ENCODE data around the gene RNPEP. TPM values are rescaled to one million over a fixed set of nuclear protein-coding genes. Genes with fewer than 3 reads are reported as not detected.
A peak's percentile ranks its signal among the peaks of the same experiment; 100 is the strongest.
"Not testable (repeated sequence)": the region's sequence is repeated elsewhere in the genome, so short reads cannot be mapped to it uniquely, and the experiment has no call there.

RNPEP gene
- total RNA-seq, 1 donor from 2014 or later = 41.8 TPM

DNA sequence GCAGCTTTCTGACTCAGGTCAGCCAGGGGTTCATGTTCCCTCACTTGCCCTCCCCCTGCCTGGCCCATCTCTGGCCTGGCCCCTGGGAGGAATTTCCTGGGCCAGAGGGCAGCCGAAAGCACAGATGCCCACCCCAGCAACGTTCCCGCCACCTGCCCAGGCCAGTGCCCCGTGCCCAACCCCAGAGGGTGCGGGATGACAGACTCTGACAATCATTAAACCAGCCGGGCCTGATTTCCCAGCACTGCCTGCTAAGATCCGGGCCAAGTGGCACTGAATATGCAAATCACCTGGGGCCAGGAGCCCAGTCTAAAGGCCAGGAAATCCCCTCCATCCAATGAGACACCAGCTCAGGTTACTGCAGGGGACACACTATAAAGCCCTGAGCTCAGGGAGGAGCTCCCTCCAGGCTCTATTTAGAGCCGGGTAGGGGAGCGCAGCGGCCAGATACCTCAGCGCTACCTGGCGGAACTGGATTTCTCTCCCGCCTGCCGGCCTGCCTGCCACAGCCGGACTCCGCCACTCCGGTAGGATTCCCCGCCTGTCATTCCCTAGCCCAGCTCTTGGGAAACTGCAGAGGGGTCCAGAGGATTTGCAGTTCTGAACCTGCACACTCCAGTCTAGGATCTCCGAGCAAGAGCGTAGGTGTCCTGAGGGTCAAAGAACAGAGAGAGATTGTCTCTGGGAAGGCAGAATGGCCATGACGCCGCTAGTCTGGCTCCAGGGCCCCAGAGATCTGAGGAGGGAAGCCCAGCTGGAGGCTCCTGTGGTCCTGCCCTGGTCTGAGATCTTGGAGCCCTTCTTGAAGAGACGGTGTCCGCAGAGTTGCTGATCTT is 27.9 kb downstream of the RNPEP start, which contains the start of gene ELF3:
Gene ELF3, plus strand, starts transcription at position 408 of the 836 bp plus-strand sequence. CDS start 550 bp downstream, outside the sequence.
- DNase-seq (ENCODE audit: low read depth in 2 of 2) = no peak

DNA sequence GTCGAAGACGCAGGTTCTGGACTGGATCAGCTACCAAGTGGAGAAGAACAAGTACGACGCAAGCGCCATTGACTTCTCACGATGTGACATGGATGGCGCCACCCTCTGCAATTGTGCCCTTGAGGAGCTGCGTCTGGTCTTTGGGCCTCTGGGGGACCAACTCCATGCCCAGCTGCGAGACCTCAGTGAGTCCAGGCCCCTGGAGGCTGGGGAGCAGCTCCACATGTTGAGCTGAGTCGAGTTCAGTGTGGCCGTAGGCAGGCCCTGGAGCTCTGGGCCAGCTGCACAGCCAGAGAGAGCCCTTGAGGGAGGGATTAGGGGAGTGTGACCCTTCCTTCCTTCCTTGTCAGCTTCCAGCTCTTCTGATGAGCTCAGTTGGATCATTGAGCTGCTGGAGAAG is 29.5 kb downstream of the RNPEP start:
- DNase-seq (ENCODE audit: low read depth in 2 of 2) = no peak

DNA sequence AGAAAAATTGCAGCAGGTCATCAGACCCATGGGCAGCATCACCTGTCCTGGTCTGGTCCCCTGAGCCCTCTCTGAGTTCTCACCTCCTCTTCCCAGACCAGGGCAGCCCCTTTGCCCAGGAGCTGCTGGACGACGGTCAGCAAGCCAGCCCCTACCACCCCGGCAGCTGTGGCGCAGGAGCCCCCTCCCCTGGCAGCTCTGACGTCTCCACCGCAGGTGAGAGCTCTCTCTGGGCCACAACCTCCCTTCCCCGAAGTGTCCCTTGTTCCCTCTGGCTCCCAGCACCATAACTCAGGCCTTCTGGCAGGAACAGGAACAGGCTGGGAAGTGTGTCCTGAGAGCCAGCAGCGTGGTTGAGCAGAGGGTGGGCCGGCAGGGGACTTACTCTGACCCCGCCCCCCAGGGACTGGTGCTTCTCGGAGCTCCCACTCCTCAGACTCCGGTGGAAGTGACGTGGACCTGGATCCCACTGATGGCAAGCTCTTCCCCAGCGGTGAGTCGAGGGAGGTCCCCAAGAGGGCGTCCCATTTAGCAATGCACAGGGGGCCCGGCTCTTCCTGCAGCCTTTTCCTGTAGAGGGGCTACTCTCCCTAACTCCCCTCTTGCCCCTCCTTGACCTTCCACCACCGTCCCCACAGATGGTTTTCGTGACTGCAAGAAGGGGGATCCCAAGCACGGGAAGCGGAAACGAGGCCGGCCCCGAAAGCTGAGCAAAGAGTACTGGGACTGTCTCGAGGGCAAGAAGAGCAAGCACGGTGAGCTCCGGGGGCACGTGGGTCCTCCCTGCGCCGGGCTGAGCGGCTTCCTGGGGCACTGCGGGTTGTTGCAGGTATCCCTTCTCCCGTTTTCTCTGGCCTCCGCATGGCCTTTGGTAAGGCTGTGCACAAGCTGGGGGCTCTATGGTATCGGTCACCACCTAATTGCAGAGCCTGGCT is 30.4 kb downstream of the RNPEP start:
- no peak for DNase-seq (ENCODE audit: low read depth in 2 of 2)

DNA sequence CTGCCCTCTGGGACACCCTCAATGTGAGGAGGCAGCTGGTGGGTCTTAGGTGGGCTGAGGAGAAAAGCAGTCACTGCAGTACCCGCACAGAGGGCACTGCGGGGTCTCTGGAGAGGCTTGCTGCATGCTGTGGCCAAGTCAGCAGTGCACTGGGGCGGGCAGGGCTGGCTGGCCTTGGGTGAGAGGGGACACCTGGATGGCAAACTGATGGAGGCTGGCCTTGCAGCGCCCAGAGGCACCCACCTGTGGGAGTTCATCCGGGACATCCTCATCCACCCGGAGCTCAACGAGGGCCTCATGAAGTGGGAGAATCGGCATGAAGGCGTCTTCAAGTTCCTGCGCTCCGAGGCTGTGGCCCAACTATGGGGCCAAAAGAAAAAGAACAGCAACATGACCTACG is 31.2 kb downstream of the RNPEP start:
- DNase-seq (ENCODE audit: low read depth in 2 of 2) = no peak

DNA sequence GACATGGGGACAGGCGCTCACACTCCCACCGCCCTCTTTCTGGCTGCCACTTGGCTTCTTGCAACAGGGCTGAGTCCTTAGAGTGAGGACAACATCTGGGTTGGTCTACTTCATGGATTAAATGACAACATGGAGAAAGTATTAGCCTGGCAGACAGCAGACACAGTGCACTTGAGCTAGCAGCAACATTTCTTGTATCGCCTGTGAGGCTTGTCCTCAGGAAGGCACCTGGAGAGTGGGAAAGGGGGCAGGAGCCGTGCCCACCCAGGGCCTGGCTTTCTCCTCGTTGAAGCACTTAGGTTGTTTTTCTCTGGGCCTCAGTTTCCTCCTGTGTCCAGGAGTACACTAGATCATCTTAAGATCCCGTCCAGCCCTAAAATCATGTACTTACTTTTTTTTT is 31.6 kb downstream of the RNPEP start:
- DNase-seq (ENCODE audit: low read depth in 2 of 2) = no peak

DNA sequence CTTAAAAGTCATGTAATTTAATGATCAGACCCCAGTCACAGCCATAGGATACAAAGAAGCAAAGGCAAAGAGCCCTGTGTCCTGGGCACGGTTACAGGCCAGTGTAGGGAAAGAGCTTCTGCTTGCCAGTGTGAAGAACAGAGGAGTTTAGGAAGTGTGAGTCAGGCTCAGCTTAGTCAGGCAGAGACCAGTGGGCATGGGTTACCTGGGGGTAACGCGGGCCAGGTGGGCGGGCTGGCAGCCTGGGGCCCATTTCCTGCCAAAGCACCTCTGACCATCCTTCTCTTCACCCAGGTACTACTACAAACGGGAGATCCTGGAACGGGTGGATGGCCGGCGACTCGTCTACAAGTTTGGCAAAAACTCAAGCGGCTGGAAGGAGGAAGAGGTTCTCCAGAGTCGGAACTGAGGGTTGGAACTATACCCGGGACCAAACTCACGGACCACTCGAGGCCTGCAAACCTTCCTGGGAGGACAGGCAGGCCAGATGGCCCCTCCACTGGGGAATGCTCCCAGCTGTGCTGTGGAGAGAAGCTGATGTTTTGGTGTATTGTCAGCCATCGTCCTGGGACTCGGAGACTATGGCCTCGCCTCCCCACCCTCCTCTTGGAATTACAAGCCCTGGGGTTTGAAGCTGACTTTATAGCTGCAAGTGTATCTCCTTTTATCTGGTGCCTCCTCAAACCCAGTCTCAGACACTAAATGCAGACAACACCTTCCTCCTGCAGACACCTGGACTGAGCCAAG is 32.6 kb downstream of the RNPEP start:
- DNase-seq (ENCODE audit: low read depth in 2 of 2) = no peak

DNA sequence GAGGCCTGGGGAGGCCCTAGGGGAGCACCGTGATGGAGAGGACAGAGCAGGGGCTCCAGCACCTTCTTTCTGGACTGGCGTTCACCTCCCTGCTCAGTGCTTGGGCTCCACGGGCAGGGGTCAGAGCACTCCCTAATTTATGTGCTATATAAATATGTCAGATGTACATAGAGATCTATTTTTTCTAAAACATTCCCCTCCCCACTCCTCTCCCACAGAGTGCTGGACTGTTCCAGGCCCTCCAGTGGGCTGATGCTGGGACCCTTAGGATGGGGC is 33.2 kb downstream of the RNPEP start:
- no peak for DNase-seq (ENCODE audit: low read depth in 2 of 2)

DNA sequence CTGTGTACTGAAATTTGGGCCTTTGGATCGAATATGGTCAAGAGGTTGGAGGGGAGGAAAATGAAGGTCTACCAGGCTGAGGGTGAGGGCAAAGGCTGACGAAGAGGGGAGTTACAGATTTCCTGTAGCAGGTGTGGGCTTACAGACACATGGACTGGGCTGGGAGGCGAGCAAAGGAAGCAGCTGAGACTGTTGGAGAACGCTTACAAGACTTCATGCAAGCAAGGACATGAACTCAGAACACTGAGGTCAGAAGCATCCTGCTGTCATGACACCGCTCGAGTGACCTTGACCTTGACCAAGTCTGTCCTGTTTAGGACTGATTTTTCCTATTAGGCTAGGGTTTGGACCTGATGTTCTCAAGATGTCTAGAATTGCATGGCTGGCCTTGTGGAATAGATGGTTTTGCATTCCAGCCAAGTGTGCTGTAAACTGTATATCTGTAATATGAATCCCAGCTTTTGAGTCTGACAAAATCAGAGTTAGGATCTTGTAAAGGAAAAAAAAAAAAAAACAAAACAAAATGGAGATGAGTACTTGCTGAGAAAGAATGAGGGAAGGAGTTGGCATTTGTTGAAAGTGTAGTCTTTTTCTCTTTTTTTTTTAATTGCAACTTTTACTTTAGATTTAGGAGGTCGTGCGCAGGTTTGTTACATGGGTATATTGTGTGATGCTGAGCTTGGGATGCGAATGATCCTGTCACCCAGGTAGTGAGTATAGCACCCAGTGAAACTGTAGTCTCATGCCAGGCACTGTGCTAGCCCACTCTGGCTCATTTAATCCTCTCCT is 33.8 kb downstream of the RNPEP start:
- DNase-seq (ENCODE audit: low read depth in 2 of 2) = no peak

DNA sequence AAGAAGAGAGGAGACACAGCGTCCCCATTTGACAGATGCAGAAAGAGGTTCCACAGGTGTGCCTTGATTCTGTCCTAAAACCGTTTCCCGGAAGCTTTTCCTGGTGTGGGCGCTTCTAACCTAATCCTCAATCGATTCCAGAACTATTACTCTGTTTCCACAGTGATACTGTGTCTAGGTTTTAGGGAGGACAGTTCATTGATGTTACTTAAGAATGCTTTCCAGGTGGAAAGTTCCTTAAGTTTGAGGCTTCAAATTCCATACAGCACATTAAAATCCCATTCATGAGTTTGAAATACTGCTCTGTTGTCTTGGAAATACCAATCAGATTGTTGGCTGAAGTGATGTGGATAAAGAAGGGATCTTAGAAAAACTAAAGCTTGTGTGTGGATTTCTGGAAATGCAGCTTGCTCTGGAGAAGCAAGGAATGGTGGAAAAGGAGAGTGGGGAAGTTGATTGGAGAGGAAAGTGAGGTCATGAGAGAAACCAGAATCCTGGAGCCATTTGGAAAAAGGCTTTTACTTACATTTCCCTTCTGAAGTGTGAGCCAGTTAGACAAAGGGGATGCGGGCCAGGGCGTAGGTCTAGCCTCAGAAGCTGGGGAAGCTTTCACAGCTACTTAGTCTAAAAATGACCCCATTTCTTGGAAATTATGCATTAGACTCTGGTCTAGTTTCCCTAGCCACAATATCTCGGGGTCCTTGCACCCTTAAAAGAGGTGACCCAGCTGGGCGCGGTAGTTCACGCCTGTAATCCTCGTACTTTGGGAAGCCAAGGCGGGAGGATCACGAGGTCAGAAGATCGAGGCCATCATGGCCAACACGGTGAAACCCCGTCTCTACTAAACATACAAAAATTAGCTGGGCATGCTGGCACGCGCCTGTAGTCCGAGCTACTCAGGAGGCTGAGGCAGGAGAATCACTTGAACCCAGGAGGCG is 34.6 kb downstream of the RNPEP start:
- DNase-seq (ENCODE audit: low read depth in 2 of 2) = no peak

DNA sequence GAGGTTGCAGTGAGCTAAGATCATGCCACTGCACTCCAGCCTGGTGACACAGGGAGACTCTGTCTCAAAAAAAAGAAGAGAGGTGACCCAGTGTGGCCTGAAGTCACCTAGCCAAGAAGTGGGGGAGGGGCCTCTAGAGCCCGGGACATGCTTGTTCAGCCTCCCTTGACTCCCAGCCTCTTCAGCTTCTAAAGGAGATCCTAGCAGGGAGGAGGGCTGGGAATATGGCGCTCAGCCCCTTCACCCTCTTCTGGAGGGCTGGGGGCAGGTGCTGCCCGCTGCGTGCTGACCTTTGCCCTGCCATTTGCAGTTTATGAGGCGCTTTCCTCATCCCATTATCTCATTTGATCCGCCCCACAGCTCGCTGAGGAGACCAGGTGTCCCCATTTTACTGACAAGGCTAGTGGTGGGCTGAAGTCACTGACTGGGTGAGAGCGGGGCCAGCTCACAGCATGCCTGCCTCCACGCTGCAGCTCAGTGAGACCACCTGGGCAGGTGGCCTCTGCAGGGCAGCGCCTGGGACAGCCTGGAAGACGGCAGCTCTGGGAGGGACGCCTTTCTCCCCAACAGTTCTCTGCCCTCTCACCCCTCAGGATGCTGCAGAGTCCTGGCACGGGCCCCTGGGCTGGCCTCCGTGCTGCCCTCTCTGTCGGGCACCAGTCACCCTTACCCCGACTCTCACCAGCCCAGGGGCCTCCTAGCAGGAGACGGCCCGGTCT is 35.5 kb downstream of the RNPEP start:
- no peak for DNase-seq (ENCODE audit: low read depth in 2 of 2)

DNA sequence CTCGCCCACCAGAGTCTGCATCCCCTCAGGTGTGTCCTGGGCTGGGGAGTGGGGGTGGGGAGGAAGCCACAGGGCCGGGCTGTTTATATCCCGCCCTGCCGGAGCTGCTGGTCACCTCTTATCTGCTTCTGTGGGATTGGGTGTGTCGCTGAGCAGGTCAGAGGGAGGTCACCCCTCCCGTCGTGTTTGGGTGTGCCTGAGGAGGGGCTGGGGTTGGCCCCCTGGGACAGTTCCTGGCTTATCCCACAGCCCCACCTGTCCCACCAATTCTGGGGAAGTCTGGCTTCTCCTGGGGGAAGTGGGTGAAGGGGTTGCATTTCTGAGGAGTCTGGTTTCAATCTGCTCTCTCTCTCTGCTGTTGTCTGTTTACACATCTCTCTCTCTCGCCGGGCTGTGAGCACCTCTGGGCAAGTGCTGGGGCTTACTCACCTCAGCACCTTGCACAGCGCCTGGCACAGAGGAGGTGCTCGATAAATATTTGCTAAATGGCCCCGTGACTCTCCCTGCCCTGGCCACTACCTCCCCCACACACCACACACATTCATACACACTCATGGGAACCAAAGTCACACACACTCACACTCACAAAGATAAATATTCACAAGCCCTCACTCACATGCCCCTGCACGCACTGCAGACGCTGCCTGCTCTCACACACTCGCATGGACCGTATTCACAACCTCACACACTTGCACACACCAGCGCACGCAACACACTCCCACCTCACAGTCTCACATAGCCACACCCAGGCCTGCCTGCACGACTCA is 36.2 kb downstream of the RNPEP start:
- no peak for DNase-seq (ENCODE audit: low read depth in 2 of 2)

DNA sequence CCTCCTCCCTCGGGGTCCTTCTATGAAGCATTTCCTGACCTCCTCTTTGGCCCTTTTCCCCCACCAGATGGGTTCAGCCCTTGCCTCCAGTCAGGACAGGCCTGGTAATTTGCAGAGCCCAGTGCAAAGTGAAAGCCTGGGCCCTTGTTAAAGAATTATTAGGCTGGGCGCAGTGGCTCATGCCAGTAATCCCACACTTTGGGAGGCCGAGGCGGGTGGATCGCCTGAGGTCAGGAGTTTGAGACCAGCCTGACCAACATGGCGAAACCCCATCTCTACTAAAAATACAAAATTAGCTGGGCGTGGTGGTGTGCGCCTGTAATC is 36.7 kb downstream of the RNPEP start:
- DNase-seq (ENCODE audit: low read depth in 2 of 2) = not testable (repeated sequence)

DNA sequence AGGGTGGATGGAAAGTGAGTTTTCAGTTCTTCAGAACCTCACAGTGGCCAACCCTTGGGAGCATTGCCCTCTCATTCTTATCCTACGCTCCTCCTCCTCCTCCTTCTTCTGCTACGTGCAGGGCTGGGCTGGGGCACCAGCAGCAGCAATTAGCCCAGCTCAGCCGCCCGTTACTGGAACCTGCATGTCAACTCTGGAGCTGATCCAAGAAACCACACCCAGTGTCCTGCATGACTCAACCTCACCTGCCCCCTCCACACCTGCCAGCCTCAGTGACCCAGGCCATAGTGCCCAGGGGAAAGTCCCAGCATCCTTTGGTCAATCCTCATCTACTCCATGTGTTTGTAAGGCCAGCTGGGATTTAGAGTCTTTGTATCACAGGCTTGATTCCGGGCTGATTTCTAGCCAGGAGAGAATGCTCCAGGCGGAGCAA is 40.6 kb downstream of the RNPEP start:
- DNase-seq (ENCODE audit: low read depth in 2 of 2) = no peak

DNA sequence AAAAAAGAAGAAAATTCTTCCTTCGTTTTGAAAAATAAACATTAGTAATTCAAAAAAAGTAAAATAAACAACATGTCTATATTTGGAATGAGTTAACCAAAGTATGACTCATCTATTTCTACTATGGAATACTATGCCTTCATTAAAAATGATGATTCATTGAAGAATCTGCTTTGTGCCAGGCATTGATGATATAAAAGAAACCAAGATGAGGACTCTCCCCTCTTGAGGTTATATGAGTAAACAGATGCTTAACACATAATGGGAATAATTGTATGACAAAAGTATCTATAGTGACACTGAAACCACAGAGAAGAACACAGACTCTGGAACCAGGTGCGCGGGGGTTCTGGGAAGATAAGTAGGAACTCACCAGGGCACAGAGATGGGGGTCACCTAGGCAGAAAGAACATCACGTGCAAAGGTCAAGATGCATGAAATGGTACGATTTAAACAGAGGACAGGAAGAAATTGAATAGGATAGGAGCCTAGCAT is 46.8 kb downstream of the RNPEP start:
- peak in 1 of 2 donors; percentile 33 for DNase-seq (ENCODE audit: low read depth in 2 of 2)

DNA sequence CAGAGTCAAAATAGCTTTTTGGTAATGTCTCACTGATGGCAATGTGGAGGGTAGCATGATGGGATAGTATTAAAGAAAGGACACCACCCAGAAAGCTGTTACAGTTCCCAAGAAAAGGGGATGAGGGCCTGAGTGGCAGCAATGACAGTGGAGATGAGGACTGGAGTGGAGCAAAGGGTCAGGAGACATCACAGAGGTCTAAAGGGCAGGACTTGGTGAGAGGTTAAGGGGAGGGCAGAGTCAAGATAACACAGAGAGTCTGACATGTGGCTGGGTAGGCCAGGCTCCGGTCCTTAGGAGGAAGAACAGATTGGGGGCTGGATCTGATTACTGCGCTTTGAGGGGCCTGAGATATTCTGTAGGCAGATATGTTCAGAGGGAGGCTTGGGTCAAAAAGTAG is 47.3 kb downstream of the RNPEP start:
- no peak for DNase-seq (ENCODE audit: low read depth in 2 of 2)

DNA sequence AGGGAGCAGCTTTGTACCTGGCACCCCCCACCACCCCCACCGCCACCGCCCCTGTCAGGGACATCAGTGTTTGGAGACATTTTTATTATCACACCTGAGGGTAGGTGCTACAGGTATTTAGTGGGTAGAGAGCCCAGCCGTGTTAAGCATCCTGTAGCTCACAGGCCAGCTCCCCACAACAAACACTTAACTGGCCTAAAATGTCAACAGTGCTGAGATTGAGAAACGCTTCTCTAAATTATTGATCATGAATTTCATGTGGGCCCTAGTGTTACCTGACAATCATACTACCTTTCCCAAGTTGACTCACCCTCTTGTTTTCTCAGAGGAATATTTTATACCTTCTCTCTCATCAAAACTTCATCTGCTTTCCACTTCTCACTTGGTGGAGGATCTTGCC is 49.3 kb downstream of the RNPEP start:
- no peak for DNase-seq (ENCODE audit: low read depth in 2 of 2)

DNA sequence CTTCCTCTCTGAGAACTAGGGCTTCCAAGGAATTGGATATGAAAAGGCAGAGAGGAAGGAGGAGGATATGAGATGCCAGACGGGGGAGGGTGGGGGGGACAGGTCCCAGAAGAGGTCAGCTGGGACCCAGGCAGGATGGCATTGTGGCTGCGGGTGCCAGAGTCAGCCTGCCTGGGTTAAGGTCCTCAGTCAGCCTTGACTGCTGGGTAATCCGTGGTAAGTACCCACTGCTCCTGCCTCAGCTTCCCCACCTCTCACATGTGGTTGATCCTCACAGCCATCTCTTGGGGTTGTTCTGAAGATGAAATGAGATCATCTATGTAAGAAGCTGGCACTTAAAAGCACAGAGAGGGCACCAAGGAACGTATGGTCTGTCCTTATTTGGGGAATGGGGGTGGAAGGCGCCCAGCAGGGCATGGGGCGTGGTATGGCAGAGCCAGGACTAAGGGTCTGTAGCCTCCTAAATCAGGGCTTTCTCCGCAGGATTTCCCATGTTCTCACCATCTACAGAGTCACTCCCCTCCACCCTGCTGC is 51.8 kb downstream of the RNPEP start:
- no peak for DNase-seq (ENCODE audit: low read depth in 2 of 2)
